Measurements from ENCODE around the gene CNRIP1.
"Not testable (repeated sequence)": the region's sequence is repeated elsewhere in the genome, so short reads cannot be mapped to it uniquely, and the experiment has no call there.

The CNRIP1 gene

DNA sequence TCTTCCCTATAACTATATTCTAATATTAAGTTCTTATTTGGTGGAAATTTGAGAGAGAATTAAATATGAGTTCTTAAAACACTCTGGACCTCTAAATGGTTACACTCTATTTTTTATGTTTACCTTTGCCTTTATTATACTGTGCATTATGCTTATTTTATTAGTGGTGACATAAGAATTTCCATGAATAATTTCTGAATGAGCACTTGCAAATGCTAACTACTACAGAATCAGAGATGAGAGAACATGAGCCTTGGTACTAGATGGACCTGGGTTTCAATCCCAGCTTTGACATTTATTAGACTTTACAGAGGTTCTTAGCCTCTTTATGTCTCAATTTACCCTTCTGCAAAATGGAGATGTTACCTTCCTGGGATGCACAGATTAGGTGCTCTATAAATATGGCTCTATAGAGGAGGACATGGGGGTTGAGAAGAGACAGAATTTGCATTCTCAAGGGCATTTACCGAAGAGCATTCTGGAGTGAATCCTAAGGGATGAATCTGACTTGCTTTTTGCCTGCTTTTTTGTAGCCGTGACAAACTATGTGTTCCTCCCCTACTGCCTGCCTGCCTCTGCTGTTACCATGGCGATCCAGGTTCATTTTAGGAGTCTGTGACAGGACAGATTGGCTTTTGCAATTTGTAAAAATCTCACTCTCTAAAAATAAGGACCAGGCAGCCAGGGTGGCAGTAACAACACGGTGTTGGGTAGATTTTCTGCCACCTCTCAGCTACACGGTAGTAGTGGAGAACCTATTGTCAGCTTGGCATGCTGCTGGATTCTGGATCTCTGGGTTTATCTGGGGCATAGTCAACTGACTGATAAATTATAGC is 20.7 kb upstream of the CNRIP1 start:
- DNase-seq, result no peak

DNA sequence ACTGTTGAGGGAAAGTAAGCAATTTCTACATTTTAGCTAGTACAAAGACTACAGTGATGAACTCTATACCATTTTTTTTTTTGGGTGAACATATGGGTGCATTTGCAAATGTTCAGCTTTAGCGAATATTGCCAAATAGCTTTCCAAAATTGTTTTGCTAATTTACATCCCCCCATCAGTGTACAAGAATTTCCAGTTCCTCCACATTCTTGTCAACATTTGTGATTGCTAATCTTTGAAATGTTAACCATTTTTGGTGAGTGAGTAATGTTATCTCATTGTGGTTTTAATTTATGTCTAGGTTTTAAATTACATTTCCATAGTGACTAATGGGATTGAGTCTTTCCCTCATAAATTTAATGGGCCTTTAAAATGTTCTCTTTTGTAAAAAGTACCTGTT is 16.4 kb upstream of the CNRIP1 start:
- no peak for DNase-seq

DNA sequence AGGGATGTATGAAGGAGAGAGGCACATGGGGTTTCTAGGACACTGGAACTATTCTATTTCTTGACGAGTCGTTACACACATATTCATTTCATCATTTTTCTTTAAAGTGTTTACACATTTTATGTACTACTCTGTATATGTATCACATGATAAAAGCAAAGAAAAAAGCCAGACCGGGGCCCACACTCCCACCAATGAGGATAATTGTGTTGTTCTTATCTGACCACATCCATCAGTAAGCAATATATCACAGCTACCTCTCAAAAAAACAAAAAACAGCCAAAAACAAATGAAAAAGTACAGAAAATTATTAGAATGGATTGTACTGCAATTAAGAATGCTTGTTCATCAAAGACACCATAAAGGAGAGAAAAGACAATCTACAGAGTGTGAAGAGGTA is 14.2 kb upstream of the CNRIP1 start:
- no peak for DNase-seq

DNA sequence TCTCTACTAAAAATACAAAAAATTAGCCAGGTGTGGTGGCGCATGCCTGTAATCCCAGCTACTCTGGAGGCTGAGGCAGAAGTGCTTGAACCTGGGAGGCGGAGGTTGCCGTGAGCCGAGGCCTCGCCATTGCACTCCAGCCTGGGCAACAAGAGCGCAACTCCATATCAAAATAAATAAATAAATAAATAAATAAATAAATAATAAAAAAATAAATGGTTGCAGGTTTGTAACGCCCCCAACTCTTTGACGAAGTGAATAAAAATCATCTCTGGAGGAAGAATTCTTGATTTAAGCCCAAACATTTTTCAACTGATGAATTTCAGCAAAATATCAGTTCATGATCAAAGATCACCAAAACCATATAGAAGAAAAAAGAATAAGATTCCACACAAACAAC is 13.3 kb upstream of the CNRIP1 start:
- no peak for DNase-seq

DNA sequence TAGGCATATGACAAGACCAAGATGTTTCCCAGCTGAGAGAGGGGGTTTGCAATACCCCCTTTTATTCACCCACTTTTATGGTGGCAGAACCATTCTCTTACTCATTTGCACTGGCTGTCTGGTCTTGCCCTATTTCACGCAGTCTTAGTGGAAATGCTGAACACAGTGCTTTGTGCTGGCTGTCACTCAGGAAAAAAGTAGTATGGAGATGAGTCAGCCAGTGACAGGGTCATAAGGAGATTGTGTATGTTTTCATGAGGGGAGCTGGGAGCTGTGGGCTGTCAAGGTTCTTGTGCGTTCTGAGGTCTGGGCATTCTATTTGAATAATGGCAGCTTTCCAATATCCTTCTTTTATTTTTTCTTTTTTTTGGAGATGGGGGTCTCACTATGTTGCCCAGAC is 10.9 kb upstream of the CNRIP1 start:
- no peak for DNase-seq

DNA sequence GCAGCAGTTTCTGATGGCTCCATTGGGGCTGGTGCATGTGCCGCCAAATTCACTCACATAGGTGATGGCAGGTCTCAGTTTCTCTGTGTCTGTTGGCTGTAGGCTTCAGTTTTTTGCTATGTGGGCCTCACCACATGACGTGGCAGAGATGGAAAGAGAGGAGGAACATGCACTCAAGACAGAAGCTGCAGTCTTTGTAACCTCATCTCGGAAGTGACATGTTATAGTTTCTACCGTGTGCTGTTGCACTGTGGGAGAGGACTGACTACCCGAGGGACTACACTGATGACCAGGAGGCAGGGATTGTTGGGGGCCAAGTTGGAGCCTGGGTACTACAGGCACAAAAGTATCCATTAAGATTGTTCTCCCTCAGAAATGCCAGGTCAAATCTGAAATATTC is 9.2 kb upstream of the CNRIP1 start:
- no peak for DNase-seq

DNA sequence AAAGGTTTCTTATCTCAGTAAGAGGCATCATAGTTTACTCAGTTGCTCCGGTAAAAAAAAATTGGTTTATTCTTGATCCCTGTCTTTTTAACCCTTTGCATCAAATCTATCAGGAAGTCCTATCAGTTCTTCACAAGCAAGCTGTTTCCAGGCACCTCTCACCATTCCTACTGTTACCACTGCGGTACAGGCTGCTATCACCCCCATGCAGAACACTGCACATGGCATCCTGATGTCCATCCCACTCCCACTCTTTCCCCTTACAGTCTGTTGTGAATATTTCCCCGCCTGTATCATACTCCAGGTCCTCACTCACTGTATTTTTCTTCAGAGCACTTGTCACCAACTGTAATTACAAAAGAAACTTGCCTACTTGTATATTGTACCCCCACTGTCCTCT is 5.3 kb upstream of the CNRIP1 start:
- DNase-seq, result no peak

DNA sequence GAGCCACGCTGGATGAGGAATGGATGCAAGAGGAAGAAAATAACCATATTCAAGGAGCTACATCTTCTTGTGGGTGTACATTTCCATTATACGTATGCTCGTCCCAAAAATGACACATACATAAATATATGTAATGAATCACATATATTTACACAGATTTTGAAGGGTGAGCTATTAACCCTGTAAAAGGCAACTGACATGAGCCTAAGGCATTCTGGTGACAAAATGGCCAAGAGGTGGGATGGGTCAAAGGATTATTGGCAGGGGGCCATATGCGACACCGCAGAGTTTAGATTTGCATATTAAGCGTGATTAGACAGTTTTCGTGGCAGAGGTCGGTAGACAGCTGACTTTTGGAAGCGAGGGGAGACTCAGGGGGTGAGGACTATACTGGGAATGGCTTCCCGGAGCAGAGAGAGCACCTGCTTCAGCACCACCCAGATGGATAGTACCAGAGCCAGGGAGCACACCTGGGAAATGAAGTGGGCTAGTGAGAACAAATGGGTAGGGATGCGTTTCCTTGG is 431 bp upstream of the CNRIP1 start:
- no peak for DNase-seq

DNA sequence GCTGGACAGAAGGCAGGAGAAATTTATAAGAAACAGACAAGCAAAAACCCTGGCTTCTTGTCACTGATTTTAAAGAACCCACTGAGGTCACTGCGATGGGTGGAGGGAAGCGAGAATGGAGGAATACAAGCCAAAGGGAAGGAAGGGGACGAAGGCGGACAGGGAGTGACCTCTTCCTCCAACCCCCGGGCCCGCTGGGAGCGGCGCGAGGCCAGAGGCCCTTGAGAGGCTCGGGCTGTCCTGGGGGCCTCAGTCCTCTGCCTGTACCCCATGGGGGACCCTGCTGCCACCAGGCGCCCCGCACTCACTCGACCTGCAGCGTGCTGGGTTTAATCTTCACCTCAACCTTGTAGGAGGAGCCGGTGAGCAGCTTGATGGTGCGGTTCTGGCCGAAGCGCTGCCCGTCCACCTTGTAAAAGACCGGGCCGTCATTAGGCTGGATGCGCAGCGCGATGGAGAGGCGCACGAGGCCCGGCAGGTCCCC is 793 bp downstream of the CNRIP1 start:
- no peak for DNase-seq

DNA sequence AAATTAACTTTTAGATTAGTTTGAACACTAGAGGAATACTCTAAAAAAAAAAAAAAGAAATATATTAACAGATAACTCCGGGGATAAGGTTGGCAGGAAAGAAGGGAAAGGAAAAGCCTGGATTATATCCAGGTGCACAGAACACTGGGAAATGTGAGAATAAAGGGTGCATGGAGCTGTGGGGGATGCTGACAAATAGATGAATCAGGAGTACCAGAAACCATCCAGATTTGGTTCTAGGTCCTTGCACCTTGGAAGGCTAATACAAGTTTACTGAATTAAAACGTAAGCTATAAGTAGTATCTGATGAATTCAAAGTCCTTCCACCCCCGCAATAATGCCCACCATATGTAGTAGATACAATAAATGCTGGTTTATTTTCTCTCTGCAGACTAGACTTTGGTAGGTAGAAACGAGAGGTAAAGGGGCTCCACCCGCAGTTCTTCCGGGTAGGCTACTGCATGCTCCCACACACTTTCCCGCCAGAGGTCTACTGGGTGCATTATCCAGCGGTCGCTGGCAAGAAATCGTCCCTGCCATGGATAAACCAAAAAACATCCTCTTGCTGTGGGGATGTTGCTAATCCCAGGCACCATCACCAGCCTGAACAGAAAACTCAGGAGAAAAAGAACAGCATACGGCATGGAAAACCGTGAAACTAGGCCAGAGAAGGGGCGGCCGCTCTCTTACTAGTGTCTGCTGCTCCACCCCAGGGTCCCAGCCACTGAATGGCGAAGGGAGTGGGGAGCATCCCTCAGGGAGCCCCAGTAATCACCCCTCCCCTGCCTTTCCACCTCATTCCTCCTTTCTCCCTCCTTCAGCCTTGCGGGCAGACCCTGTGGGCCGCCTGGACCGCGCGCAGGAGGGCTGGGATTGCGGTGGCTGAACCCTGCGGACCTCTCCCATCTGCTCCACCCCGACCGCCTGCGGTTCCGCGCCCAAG is 1.5 kb downstream of the CNRIP1 start:
- DNase-seq, result no peak

DNA sequence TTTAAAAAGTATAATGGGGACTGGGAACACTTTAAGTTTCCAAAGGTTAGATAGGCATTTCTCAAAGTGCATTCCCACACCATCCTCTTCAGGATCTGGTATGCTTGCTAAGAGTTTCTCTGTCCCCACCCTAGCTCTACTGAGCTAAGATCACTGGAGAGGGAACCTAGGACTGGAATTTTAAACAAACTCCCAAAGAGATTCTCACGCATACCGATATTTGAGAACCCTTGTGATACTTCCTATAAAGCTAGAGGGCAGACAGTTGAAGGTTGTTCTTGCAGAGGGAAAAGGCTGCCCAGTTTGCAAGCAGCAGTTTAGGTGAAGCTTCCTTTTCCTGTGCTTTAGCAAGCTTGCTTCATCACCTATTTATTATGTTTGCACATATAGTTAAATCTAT is 3.6 kb downstream of the CNRIP1 start:
- no peak for DNase-seq

DNA sequence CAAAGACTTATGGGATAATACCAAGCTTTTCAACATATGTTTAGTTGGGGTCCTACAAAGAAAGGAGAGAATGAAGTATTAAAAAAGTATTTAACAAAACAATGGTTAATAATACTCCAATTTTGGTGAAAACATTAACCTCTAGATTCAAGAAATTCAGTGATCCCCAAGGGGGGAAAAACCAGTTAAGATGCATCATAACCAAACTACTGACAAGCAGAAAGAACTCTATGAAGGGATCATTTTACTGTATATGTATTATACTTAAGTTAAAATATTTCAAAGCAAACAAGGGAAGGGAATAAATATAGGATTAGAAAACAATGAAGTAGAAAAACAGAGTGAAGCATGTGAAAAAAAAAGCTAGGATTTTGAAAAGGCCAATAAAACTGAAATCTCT is 8.7 kb downstream of the CNRIP1 start:
- no peak for DNase-seq

DNA sequence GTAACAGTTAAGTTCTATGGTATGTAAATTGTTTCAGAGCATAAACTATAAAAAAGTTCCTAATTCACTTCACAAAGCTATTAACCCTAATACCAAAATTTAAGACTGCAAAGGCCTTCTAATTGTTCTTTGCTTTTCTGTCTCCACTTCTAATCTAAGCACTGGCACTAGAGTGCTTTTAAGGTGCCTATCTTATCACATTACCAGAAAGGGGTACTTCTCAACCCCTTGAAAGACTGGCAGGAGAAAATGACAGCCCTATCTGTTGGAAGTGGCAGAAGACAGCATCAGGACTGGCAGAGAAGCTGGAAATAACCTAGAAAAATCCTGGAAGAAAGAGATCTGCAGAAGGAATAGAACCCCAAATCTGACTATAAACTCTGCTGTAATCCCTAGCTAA is 10.3 kb downstream of the CNRIP1 start:
- DNase-seq, result no peak

DNA sequence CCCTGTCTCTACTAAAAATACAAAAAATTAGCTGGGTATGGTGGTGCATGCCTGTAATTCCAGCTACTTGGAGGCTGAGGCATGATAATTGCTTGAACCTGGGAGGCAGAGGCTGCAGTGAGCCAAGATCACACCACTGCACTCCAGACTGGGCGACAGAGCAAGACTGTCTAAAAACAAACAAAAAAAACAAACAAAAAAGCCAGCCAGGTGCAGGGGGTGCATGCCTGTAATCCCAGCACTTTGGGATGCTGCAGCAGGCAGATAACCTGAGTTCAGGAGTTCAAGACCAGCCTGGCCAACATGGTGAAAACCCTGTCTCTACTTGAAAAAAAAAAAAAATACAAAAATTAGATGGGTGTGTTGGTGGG is 15.9 kb downstream of the CNRIP1 start:
- not testable (repeated sequence) for DNase-seq

DNA sequence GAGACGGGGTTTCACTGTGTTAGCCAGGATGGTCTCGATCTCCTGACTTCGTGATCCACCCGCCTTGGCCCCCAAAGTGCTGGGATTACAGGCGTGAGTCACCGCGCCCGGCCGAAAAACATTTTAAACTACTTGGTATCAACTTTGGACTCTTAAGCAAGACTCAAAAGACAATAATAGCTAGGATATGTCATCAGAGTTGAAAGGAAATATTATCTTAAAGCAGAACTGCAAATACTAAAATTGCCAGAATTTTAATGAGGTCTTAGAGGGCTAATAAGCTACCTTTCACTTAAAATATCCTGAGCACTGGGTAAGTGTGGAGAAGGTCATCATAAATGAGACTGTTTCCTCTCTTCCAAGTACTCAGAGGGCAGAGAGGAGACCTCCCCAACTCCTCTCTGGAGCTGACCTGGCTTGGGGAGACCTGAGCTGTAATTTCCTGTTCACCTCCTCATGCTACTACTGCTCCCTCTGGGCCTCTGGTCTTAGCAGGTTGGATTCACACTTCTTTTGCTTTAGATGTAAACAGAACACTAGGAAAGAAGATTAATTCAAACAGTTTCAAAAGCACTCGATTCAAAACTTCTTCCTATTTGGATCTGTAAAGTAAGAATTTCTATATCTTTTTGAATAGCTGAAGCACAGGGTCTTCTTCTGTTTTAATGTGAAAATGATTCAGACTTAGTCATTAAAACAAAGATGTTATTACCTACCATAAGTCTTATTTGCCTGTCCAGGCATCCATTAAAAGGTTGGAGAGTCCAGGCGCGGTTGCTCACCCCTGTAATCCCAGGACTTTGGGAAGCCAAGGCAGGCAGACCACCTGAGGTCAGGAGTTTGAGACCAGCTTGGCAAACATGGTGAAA is 16.5 kb downstream of the CNRIP1 start:
- no peak for DNase-seq

DNA sequence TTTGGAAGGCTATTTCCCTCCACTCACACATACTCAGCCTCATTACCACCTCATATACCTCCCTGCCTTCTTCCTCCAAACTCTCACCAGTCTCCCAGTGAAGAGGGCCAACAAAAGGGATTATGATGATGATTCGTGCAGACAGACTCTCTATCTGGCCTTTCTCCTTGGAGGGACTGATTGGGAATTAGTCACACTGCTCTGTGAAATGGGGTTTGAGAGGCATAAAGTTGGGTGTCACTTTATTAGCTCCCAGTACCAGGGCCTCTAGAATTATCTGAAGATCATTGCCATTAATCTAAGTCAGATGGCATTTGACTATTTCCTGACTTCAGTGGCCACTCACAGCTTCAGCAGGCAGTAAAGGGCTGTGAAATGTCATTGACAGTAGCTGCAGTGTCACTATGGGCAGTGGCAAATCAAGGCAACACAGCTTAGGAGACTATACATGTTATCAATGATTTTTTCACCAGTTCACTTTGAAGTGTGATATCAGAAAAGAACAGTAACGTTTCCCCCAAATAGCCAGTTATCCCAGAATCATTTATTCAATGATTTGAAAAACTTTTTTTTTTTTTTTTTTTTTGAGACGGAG is 17.4 kb downstream of the CNRIP1 start:
- DNase-seq, result no peak

DNA sequence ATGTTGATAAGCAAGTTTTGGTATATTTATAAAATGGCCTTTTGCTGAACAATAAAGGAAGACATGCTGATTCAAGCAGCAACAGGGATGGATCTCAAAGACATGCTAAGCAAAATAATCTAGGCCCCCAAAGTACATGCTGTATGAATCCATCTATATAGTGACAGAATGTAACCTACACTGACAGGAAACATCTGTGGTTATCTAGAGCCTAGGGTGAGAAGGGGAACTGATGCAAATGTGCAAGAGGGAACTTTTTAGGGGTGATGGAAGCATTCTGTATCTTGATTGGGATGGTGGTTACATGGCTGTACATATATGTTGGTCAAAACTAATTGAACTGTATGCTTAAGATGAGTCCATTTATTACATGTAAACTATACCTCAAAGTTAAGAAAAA is 24.2 kb downstream of the CNRIP1 start:
- no peak for DNase-seq

DNA sequence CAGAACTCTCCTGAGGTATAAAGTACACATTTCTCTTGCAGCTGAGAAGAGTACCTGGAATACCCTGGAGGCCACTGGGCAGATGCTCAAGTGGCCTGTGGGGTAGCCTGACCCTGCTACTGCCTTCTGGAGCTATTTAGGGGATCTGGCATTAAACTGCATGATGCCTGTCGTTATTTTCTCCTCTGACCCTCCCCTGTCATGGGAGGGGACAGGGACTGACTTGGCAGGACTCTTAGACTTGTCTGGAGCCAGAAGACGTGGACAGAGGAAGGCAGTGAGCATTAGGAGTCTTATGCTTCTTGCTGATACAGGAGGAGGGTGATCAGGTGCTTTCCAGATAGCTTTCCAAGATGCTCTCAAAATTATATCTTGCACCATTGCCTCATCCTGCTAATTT is 24.8 kb downstream of the CNRIP1 start:
- no peak for DNase-seq

DNA sequence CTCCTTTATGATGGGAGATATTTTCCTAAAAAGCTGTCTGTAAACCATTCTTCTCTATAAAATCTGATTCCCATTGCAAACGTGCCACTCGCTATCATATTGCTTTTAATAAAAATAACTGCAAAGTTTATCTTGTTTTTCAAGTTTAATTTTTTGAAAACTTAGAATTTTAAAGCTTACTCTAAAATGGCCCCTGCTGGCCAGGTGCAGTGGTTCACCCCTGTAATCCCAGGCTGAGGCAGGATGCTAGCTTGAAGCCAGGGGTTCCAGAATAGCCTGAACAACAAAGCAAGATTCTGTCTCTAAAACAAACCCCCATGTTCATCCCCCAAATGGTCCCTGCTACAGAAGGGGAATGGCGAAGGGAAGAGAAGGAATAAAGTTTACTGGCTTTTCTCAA is 25.6 kb downstream of the CNRIP1 start:
- DNase-seq, result no peak

DNA sequence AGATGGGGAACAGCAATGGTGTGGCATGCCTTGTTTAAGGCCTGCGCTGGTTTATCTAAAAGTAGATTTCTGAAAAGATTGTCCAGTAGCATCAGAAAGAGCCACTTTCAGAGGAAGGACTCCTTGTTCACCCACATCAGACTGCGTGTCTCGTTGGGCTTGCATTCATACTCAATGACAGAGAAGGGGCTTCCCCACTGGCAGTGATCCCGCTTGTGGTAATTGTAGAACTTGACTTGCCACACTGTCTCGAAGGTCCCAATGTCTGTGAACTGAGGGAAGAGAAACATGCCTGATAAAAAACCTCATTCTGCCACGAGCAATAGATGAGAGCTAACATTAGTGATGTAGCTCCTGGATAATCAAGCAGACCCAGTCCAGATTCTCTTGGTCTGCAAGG is 26.0 kb downstream of the CNRIP1 start:
- no peak for DNase-seq

DNA sequence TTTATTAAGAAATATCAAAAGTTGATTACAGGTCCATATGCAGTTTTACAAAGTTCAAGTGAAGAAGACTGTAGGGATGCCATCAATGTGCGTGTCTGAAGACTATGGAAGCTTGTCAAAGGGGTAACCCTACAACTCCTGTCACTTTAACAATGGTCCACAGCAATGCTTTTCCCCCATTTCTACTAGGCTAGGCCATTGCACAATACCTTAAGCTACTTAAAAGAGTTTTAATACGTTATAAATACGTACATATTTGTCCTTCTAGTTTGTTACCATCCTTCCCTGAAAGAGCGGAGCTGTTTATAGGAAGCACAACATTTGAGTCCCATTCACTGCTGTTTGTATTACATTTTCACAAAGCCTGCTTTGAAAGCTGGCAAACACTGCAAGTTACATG is 26.7 kb downstream of the CNRIP1 start:
- DNase-seq, result no peak

DNA sequence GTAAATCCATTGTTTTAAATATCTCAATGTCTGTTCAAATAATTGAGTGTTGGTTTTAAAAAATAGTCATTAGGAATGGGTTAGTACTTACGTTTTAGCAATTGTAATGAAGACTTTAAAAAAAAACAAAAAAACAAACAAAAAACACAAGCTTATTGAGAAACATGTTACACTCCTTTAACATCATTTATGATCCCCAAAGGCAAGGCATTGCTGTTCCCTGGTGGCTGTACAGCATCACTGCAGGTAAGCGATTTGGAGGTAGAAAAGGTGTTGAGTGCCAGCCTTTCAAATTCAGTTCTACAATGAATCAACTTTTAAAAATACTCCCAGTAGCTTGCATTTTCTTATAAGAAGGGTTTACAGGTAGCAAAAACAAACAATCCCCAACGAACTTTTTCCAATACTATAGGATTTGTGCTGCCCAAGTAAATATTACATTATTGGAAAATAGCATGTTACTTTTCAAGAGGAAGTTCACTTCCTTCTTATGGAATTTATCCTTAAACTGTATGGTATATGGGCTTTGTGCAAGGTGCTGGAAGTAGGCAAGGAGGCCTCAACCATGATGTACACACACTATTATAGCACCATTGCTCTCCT is 27.5 kb downstream of the CNRIP1 start:
- DNase-seq, result peak in 2 of 6 experiments; percentile 1 to 33
